SK-N-SH (cell line): ENCODE data around the gene E4F1.

Experiments used
- EP300 ChIP-seq, 2 experiments: IDR thresholded peaks; 2 replicates each; pipeline versions ENCODE4 v1.4.0 to v1.6.1; 2012; ENCODE audit warnings: borderline replicate concordance in 1 of 2, low read depth in 1 of 2, low read length in 1 of 2
- EZH2phosphoT487 ChIP-seq: fragments of 200-600 bp; sonication (generic); IDR thresholded peaks from 2 replicates; pipeline ENCODE4 v1.6.1; 2017; ENCODE audit warnings: low read depth, mixed run types, mild to moderate bottlenecking, antibody characterized with exemption, moderate library complexity, borderline replicate concordance
- GATA2 ChIP-seq: sonication (generic); formaldehyde crosslinking; IDR thresholded peaks from 2 replicates; pipeline ENCODE4 v1.5.0; 2020; ENCODE audit warnings: mild to moderate bottlenecking, missing genetic modification reagents
- POLR2AphosphoS5 ChIP-seq: IDR thresholded peaks from 2 replicates; pipeline ENCODE4 v1.6.1; 2012; ENCODE audit warnings: low read depth, low read length
- SMC3 ChIP-seq: IDR thresholded peaks from 2 replicates; pipeline ENCODE4 v1.6.1; 2012; ENCODE audit warnings: low read depth, low read length, improper control_type of control experiment
- TAF1 ChIP-seq: IDR thresholded peaks from 2 replicates; pipeline ENCODE4 v1.6.1; 2012; ENCODE audit warnings: low read depth, mild to moderate bottlenecking, low read length, moderate library complexity, borderline replicate concordance
- TEAD4 ChIP-seq: IDR thresholded peaks from 2 replicates; pipeline ENCODE4 v1.4.0; 2012; ENCODE audit warnings: mild to moderate bottlenecking, borderline replicate concordance; ENCODE audit not compliant: insufficient read depth
- YY1 ChIP-seq: IDR thresholded peaks from 2 replicates; pipeline ENCODE4 v1.4.0; 2012; ENCODE audit warnings: low read depth, mild to moderate bottlenecking
- TF ChIP-seq, protein P1 (sequence below): fragments of 200-600 bp; sonication (generic); IDR thresholded peaks from 2 replicates; pipeline ENCODE4 v1.6.1; 2017; ENCODE audit warnings: antibody characterized with exemption, mild to moderate bottlenecking, moderate library complexity
- TF ChIP-seq, protein P2 (sequence below): IDR thresholded peaks from 2 replicates; pipeline ENCODE4 v1.6.1; 2012; ENCODE audit warnings: mild to moderate bottlenecking, low read depth, low read length, moderate library complexity
- TF ChIP-seq, protein P3 (sequence below): fragments of 150-350 bp; IDR thresholded peaks from 2 replicates; pipeline ENCODE4 v1.6.1; 2017; ENCODE audit warnings: antibody characterized with exemption, low read length, low read depth, borderline replicate concordance
- TF ChIP-seq, protein P4 (sequence below): IDR thresholded peaks from 2 replicates; pipeline ENCODE4 v1.4.0; 2012; ENCODE audit warnings: low read depth, borderline replicate concordance
- TF ChIP-seq, protein P5 (sequence below): IDR thresholded peaks from 2 replicates; pipeline ENCODE4; 2012
- TF ChIP-seq, protein P6 (sequence below): IDR thresholded peaks from 2 replicates; pipeline ENCODE4 v1.4.0; 2012; ENCODE audit warnings: low read depth

DNA sequence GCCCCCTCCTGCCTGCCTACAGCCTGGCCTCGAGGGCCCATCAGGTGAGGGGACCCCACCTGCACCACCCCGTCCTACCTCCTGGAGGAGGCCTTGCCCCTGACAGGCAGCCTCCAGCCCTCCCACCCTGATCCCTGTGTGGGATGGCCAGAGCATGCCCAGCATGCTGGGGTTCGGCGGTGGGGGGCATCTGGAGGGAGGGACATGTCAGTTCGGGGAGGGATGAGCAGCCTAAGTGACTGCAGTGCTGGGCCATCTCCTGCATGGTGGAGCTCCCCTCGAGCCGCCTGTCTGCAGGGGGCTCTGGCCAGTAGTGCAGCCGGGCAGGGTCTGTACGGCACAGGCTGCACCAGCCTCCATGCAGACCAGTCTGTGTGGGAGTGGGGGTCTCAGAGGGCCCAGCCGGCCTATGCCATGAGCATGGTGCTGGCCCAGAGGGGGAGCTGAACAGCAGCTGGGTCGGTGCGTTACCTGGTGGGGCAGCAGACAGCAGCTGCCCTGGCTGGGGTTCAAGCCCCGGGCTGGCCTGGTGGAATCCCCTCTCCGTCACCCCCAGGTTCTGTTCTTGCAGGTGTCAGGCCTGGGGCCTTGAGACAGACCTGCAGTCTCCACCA lies 48.6 kb downstream of the E4F1 start:
- TF ChIP-seq, protein P1, sequence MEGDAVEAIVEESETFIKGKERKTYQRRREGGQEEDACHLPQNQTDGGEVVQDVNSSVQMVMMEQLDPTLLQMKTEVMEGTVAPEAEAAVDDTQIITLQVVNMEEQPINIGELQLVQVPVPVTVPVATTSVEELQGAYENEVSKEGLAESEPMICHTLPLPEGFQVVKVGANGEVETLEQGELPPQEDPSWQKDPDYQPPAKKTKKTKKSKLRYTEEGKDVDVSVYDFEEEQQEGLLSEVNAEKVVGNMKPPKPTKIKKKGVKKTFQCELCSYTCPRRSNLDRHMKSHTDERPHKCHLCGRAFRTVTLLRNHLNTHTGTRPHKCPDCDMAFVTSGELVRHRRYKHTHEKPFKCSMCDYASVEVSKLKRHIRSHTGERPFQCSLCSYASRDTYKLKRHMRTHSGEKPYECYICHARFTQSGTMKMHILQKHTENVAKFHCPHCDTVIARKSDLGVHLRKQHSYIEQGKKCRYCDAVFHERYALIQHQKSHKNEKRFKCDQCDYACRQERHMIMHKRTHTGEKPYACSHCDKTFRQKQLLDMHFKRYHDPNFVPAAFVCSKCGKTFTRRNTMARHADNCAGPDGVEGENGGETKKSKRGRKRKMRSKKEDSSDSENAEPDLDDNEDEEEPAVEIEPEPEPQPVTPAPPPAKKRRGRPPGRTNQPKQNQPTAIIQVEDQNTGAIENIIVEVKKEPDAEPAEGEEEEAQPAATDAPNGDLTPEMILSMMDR = no peak
- TF ChIP-seq TAF1 (no peak), EZH2phosphoT487 (no peak), SMC3 (no peak), TEAD4 (no peak), EP300 (IDR thresholded peaks at IDR 0.05; ENCODE audit: borderline replicate concordance in 1 of 2, low read depth in 1 of 2, low read length in 1 of 2) (no peak), POLR2AphosphoS5 (no peak), GATA2 (no peak), YY1 (no peak)
- TF ChIP-seq, protein P2, sequence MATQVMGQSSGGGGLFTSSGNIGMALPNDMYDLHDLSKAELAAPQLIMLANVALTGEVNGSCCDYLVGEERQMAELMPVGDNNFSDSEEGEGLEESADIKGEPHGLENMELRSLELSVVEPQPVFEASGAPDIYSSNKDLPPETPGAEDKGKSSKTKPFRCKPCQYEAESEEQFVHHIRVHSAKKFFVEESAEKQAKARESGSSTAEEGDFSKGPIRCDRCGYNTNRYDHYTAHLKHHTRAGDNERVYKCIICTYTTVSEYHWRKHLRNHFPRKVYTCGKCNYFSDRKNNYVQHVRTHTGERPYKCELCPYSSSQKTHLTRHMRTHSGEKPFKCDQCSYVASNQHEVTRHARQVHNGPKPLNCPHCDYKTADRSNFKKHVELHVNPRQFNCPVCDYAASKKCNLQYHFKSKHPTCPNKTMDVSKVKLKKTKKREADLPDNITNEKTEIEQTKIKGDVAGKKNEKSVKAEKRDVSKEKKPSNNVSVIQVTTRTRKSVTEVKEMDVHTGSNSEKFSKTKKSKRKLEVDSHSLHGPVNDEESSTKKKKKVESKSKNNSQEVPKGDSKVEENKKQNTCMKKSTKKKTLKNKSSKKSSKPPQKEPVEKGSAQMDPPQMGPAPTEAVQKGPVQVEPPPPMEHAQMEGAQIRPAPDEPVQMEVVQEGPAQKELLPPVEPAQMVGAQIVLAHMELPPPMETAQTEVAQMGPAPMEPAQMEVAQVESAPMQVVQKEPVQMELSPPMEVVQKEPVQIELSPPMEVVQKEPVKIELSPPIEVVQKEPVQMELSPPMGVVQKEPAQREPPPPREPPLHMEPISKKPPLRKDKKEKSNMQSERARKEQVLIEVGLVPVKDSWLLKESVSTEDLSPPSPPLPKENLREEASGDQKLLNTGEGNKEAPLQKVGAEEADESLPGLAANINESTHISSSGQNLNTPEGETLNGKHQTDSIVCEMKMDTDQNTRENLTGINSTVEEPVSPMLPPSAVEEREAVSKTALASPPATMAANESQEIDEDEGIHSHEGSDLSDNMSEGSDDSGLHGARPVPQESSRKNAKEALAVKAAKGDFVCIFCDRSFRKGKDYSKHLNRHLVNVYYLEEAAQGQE = no peak
- TF ChIP-seq, protein P3, sequence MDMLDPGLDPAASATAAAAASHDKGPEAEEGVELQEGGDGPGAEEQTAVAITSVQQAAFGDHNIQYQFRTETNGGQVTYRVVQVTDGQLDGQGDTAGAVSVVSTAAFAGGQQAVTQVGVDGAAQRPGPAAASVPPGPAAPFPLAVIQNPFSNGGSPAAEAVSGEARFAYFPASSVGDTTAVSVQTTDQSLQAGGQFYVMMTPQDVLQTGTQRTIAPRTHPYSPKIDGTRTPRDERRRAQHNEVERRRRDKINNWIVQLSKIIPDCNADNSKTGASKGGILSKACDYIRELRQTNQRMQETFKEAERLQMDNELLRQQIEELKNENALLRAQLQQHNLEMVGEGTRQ = no peak
- TF ChIP-seq, protein P4, sequence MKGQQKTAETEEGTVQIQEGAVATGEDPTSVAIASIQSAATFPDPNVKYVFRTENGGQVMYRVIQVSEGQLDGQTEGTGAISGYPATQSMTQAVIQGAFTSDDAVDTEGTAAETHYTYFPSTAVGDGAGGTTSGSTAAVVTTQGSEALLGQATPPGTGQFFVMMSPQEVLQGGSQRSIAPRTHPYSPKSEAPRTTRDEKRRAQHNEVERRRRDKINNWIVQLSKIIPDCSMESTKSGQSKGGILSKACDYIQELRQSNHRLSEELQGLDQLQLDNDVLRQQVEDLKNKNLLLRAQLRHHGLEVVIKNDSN = no peak
- TF ChIP-seq, protein P5, sequence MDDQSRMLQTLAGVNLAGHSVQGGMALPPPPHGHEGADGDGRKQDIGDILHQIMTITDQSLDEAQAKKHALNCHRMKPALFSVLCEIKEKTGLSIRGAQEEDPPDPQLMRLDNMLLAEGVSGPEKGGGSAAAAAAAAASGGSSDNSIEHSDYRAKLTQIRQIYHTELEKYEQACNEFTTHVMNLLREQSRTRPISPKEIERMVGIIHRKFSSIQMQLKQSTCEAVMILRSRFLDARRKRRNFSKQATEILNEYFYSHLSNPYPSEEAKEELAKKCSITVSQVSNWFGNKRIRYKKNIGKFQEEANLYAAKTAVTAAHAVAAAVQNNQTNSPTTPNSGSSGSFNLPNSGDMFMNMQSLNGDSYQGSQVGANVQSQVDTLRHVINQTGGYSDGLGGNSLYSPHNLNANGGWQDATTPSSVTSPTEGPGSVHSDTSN = no peak
- TF ChIP-seq, protein P6, sequence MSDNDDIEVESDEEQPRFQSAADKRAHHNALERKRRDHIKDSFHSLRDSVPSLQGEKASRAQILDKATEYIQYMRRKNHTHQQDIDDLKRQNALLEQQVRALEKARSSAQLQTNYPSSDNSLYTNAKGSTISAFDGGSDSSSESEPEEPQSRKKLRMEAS = no peak
